NT2/D1 (cell line): ENCODE measurements around the gene ABHD12.
A peak's percentile ranks its signal among the peaks of the same experiment; 100 is the strongest.

Experiments used
- DNase-seq: peaks from one replicate; pipeline ENCODE4 v3.0.0-alpha.2; 2011; ENCODE audit warnings: low read depth, low spot score
- H3K27me3 ChIP-seq: 2 replicates; pipeline ENCODE4 v1.6.0; 2011; ENCODE audit warnings: mild to moderate bottlenecking; ENCODE audit not compliant: insufficient read length, insufficient read depth
- H3K36me3 ChIP-seq: 2 replicates; pipeline ENCODE4 v1.6.1; 2011; ENCODE audit warnings: mild to moderate bottlenecking, low read length, mixed read lengths; ENCODE audit not compliant: insufficient read depth, insufficient read length
- H3K4me1 ChIP-seq: 2 replicates; pipeline ENCODE4 v1.5.1; 2011; ENCODE audit not compliant: insufficient read depth, insufficient read length
- H3K4me3 ChIP-seq: 2 replicates; pipeline ENCODE4 v1.5.1; 2011; ENCODE audit warnings: low read depth; ENCODE audit not compliant: insufficient read length
- H3K9ac ChIP-seq: 2 replicates; pipeline ENCODE4 v1.6.0; 2011; ENCODE audit warnings: low read depth; ENCODE audit not compliant: insufficient read length
- H3K9me3 ChIP-seq: 2 replicates; pipeline ENCODE4 v1.5.1; 2011; ENCODE audit warnings: mild to moderate bottlenecking, low read length; ENCODE audit not compliant: insufficient read depth
- SUZ12 ChIP-seq: IDR thresholded peaks from 2 replicates; pipeline ENCODE4 v1.6.1; 2011; ENCODE audit not compliant: insufficient read length, insufficient read depth; ENCODE audit errors: extremely low read depth
- YY1 ChIP-seq: IDR thresholded peaks from 2 replicates; pipeline ENCODE4 v1.6.1; 2011; ENCODE audit not compliant: insufficient read length, insufficient read depth
- ZNF274 ChIP-seq: IDR thresholded peaks from 2 replicates; pipeline ENCODE4 v1.6.1; 2011; ENCODE audit warnings: mild to moderate bottlenecking, low read depth, low read length

Gene ABHD12

GRCh38 chr20:25390538-25391528 lies at the start of gene ABHD12:
ABHD12 (minus strand) TSS chr20:25390835; CDS start chr20:25390703, 132 bp downstream.
- DNase-seq = peak; percentile 88
- H3K27me3 ChIP-seq = peaks cover 5% of the 10 kb centered on the region
- no peaks in the 10 kb centered on the region for H3K4me1 ChIP-seq
- H3K9ac ChIP-seq = peak within 1 kb of the TSS; percentile 90
- H3K9me3 ChIP-seq = no peaks in the 10 kb centered on the region
- TF ChIP-seq YY1 (peak; percentile 67), ZNF274 (no peak), SUZ12 (no peak)
- H3K4me3 ChIP-seq = peak within 1 kb of the TSS; percentile 77
- H3K36me3 ChIP-seq = peaks cover 5% of the 10 kb centered on the region

DNA sequence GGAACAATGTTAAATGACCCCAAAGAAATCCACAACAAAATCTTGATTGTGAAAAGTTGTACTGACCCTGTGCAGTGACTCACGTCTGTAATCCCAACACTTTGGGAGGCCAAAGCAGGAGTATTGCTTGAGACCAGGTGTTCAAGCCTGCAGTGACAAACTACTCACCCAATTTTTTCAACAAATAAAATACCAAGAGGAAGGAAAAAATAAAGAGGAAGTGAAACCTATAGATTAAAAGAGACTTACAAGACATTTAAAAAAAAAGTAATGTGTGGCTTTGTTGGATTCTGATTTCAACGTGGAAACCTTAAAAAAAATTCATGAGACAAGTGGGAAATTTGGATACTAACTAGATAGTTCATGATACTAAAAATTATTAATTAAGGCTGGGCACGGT lies 48.7 kb upstream of the ABHD12 start:
- H3K9me3 ChIP-seq = no peaks in the 10 kb centered on the region
- H3K36me3 ChIP-seq = peaks cover 55% of the 10 kb centered on the region
- H3K4me1 ChIP-seq = peaks cover 3% of the 10 kb centered on the region
- DNase-seq = no peak
- no peak overlapping the region for H3K9ac ChIP-seq
- no peaks in the 10 kb centered on the region for H3K27me3 ChIP-seq
- no peak overlapping the region for H3K4me3 ChIP-seq
- TF ChIP-seq SUZ12 = no peak
- TF ChIP-seq YY1 = no peak
- no peak for TF ChIP-seq ZNF274

GRCh38 chr20:25437153-25437581 lies 46.5 kb upstream of the ABHD12 start:
- peaks cover 44% of the 10 kb centered on the region for H3K36me3 ChIP-seq
- DNase-seq = peak; percentile 38

DNA sequence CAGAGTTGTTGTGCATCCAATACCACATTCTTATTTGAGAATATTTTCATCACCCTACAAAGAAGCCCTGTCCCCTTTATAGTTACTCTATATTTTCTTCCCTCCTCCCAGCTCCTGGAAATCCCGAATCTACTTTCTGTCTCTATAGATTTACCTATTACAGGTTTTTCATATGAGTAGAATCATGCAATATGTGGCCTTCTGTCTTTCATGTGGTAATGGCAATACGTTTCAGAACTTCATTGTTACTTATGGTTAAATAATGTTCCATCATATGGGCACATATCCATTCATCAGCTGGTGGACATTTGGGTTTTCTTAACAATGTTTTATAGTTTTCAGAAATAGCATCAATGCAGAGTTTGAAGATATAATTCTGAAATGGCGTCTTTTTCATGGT lies 33.9 kb upstream of the ABHD12 start:
- no peak overlapping the region for H3K9ac ChIP-seq
- no peaks in the 10 kb centered on the region for H3K27me3 ChIP-seq
- H3K36me3 ChIP-seq = peaks cover 57% of the 10 kb centered on the region

More at GRCh38 chr20:25437153-25437581, 46.5 kb upstream of the ABHD12 start:
- TF ChIP-seq SUZ12 (no peak), ZNF274 (no peak), YY1 (no peak)
- Histone ChIP-seq H3K9me3 (no peaks in the 10 kb centered on the region), H3K27me3 (no peaks in the 10 kb centered on the region), H3K9ac (peak overlapping the region; percentile 63), H3K4me3 (no peak overlapping the region), H3K4me1 (peaks cover 3% of the 10 kb centered on the region)

GRCh38 chr20:25422032-25422431 lies 31.4 kb upstream of the ABHD12 start:
- H3K9me3 ChIP-seq = no peaks in the 10 kb centered on the region
- TF ChIP-seq YY1 (no peak), SUZ12 (no peak), ZNF274 (no peak)
- no peaks in the 10 kb centered on the region for H3K27me3 ChIP-seq
- no peaks in the 10 kb centered on the region for H3K4me1 ChIP-seq
- H3K36me3 ChIP-seq = peaks cover 74% of the 10 kb centered on the region
- H3K4me3 ChIP-seq = no peak overlapping the region
- no peak for DNase-seq
- no peak overlapping the region for H3K9ac ChIP-seq

More for the DNA sequence above, 33.9 kb upstream of the ABHD12 start:
- Histone ChIP-seq H3K4me1 (no peaks in the 10 kb centered on the region), H3K9me3 (no peaks in the 10 kb centered on the region), H3K4me3 (no peak overlapping the region)
- TF ChIP-seq YY1 (no peak), ZNF274 (no peak), SUZ12 (no peak)
- no peak for DNase-seq

DNA sequence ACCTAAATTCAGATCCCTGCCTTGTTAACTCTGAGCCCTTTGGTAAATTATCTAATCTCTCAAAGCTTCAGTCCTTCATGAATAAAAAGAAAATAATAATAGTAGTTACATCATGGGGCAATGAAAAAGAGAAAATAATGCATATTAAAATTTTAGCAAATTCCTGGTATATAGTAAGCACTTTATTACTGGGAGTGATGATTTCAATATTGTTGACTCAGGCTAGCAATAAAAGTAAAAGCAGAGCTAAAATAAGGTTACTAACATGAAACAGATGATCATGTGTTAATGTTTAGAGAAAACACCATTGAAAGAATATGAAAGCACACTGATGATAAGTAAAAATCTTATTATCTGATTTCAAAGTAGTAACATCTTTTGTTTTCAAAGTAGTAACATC lies 30.5 kb upstream of the ABHD12 start:
- no peaks in the 10 kb centered on the region for H3K4me1 ChIP-seq
- no peak for DNase-seq
- H3K4me3 ChIP-seq = no peak overlapping the region
- no peak overlapping the region for H3K9ac ChIP-seq
- no peaks in the 10 kb centered on the region for H3K9me3 ChIP-seq
- peaks cover 70% of the 10 kb centered on the region for H3K36me3 ChIP-seq
- TF ChIP-seq ZNF274 (no peak), YY1 (no peak), SUZ12 (no peak)
- H3K27me3 ChIP-seq = no peaks in the 10 kb centered on the region

GRCh38 chr20:25418776-25419175 lies 28.1 kb upstream of the ABHD12 start:
- H3K4me3 ChIP-seq = no peak overlapping the region
- no peaks in the 10 kb centered on the region for H3K9me3 ChIP-seq
- TF ChIP-seq SUZ12 (no peak), YY1 (no peak), ZNF274 (no peak)
- H3K4me1 ChIP-seq = no peaks in the 10 kb centered on the region
- H3K27me3 ChIP-seq = no peaks in the 10 kb centered on the region
- no peak for DNase-seq
- H3K9ac ChIP-seq = no peak overlapping the region
- peaks cover 75% of the 10 kb centered on the region for H3K36me3 ChIP-seq
